Gastrocnemius medialis (tissue), 4 donors: ENCODE data around the gene IRAK2. TPM values are rescaled to one million over a fixed set of nuclear protein-coding genes. Genes with fewer than 3 reads are reported as not detected.
A peak's percentile ranks its signal among the peaks of the same experiment; 100 is the strongest.
"Not testable (repeated sequence)": the region's sequence is repeated elsewhere in the genome, so short reads cannot be mapped to it uniquely, and the experiment has no call there.

ENCODE experiments used
- ATAC-seq, 2 donors: fragments of 150-250 bp; one replicate each; pipeline ENCODE4 v1.9.1; 2016
- DNase-seq, 2 donors: peaks; one replicate each; pipeline ENCODE4 v3.0.0-alpha.2; 2019
- H3K27ac ChIP-seq, 4 donors: fragments of 200-600 bp; sonication (generic); 1 replicate in 1 of 4; 2 replicates in 3 of 4; pipeline ENCODE4 v1.5.1; 2016 to 2018; ENCODE audit warnings: mild to moderate bottlenecking in 2 of 4, moderate library complexity in 1 of 4
- H3K27me3 ChIP-seq, 3 donors: fragments of 200-600 bp; sonication (generic) in 2 of 3; 1 replicate in 1 of 3; 2 replicates in 2 of 3; pipeline versions ENCODE4 v1.5.1 to v1.6.0; 2016 to 2019; ENCODE audit warnings: mild to moderate bottlenecking in 1 of 3, moderate library complexity in 1 of 3
- H3K36me3 ChIP-seq, 2 donors: fragments of 200-600 bp; sonication (generic) in 1 of 2; one replicate each; pipeline ENCODE4 v1.5.1; 2017 to 2018
- H3K4me1 ChIP-seq, 2 donors: fragments of 200-600 bp; sonication (generic) in 1 of 2; one replicate each; pipeline ENCODE4 v1.5.1; 2016 to 2017; ENCODE audit warnings: mild to moderate bottlenecking in 2 of 2
- H3K4me3 ChIP-seq, 4 donors: fragments of 200-600 bp; sonication (generic) in 3 of 4; 1 replicate in 1 of 4; 2 replicates in 3 of 4; pipeline ENCODE4 v1.5.1; 2016 to 2019; ENCODE audit warnings: mild to moderate bottlenecking in 2 of 4
- H3K9me3 ChIP-seq, 3 donors: fragments of 200-600 bp; sonication (generic) in 2 of 3; 1 replicate in 1 of 3; 2 replicates in 2 of 3; pipeline ENCODE4 v1.5.1; 2016 to 2019
- CTCF ChIP-seq, 5 experiments: fragments of 450-650 bp in 3 of 5; fragments of 200-600 bp in 2 of 5; sonication (generic) in 2 of 5; IDR thresholded peaks in 4 of 5; conservative IDR thresholded peaks in 1 of 5; 1 replicate in 4 of 5; 2 replicates in 1 of 5; pipeline ENCODE4 v1.5.1; 2016 to 2019; ENCODE audit warnings: antibody characterized with exemption in 5 of 5, mild to moderate bottlenecking in 3 of 5, moderate library complexity in 3 of 5
- POLR2A ChIP-seq, 2 donors: fragments of 450-650 bp; IDR thresholded peaks; one replicate each; pipeline ENCODE4 v1.6.1; 2017; ENCODE audit warnings: antibody characterized with exemption in 2 of 2, mild to moderate bottlenecking in 2 of 2, moderate library complexity in 2 of 2
- in situ Hi-C, 4 donors: fragments of 200-750 bp; cut with MboI; loops; one replicate each; pipeline versions ENCODE4 v1.15.0 to v1.8.0; 2017; ENCODE audit warnings: low sequenced_read_pairs in 4 of 4
- intact Hi-C: fragments of 100-400 bp; cut with DNase I; formaldehyde crosslinking; loops from one replicate; pipeline ENCODE4 v1.15.1; 2023; ENCODE audit warnings: low total_unique reads
- total RNA-seq, 4 donors: library from RNA; depleted of rRNA; stranded (reverse); fragments of >200 nt; gene quantifications; one replicate each; pipeline versions ENCODE4 v1.1.0 to v1.2.3, GENCODE V29; 2016

The IRAK2 gene
- total RNA-seq, 4 donors from 2014 or later: 21.9 to 42.0 (median 25.8) TPM

GRCh38 chr3:10268930-10269329 lies 104.2 kb downstream of the IRAK2 start:
- peak; percentile 96 to 98 for ATAC-seq
- H3K4me3 ChIP-seq: no peak overlapping the region
- no peaks in the 10 kb centered on the region for H3K27me3 ChIP-seq
- in situ Hi-C loops (no loop called here), intact Hi-C loops (no loop called here)
- TF ChIP-seq POLR2A (IDR thresholded peaks at IDR 0.05): no peak
- TF ChIP-seq CTCF (IDR thresholded peaks at IDR 0.05 in 4 of 5, conservative IDR thresholded peaks at IDR 0.05 in 1 of 5): no peak
- peak; percentile 77 to 90 for DNase-seq
- H3K27ac ChIP-seq: peak overlapping the region; percentile 53 to 82 (median 66)
- peaks cover 0 to 23% of the 10 kb centered on the region in 2 donors for H3K36me3 ChIP-seq
- no peaks in the 10 kb centered on the region for H3K9me3 ChIP-seq
- peaks cover 30 to 36% of the 10 kb centered on the region in 2 donors for H3K4me1 ChIP-seq

GRCh38 chr3:10269443-10269842 lies 104.7 kb downstream of the IRAK2 start:
- peak overlapping the region; percentile 53 to 82 (median 66) for H3K27ac ChIP-seq
- H3K4me3 ChIP-seq: no peak overlapping the region
- no peak for TF ChIP-seq POLR2A (IDR thresholded peaks at IDR 0.05)
- no peak for TF ChIP-seq CTCF (IDR thresholded peaks at IDR 0.05 in 4 of 5, conservative IDR thresholded peaks at IDR 0.05 in 1 of 5)
- no peaks in the 10 kb centered on the region for H3K27me3 ChIP-seq
- DNase-seq: no peak
- H3K36me3 ChIP-seq: peaks cover 0 to 23% of the 10 kb centered on the region in 2 donors
- in situ Hi-C loops: no loop called here
- peaks cover 36 to 41% of the 10 kb centered on the region in 2 donors for H3K4me1 ChIP-seq
- intact Hi-C loops: no loop called here
- no peaks in the 10 kb centered on the region for H3K9me3 ChIP-seq
- no peak for ATAC-seq

GRCh38 chr3:10272476-10272875 lies 107.8 kb downstream of the IRAK2 start:
- ATAC-seq, in situ Hi-C loops, H3K4me3 ChIP-seq, H3K27me3 ChIP-seq, DNase-seq, H3K9me3 ChIP-seq, intact Hi-C loops: not testable (repeated sequence)
- Histone ChIP-seq H3K27ac (peak overlapping the region in 1 of 4 donors; percentile 15), H3K4me1 (peaks cover 40 to 45% of the 10 kb centered on the region in 2 donors), H3K36me3 (peaks cover 0 to 37% of the 10 kb centered on the region in 2 donors)

GRCh38 chr3:10272977-10273376 lies 108.3 kb downstream of the IRAK2 start:
- no peaks in the 10 kb centered on the region for H3K9me3 ChIP-seq
- ATAC-seq: no peak
- TF ChIP-seq POLR2A (IDR thresholded peaks at IDR 0.05) (no peak), CTCF (IDR thresholded peaks at IDR 0.05 in 4 of 5, conservative IDR thresholded peaks at IDR 0.05 in 1 of 5) (no peak)
- no peak for DNase-seq
- intact Hi-C loops: no loop called here
- peaks cover 35 to 40% of the 10 kb centered on the region in 2 donors for H3K4me1 ChIP-seq
- no peaks in the 10 kb centered on the region for H3K27me3 ChIP-seq
- H3K4me3 ChIP-seq: no peak overlapping the region
- H3K27ac ChIP-seq: peak overlapping the region; percentile 12 to 71 (median 64)
- H3K36me3 ChIP-seq: peaks cover 0 to 42% of the 10 kb centered on the region in 2 donors
- in situ Hi-C loops: no loop called here

- Histone ChIP-seq H3K27ac (peak overlapping the region; percentile 12 to 71 (median 64)), H3K27me3 (no peaks in the 10 kb centered on the region), H3K4me1 (peaks cover 27 to 32% of the 10 kb centered on the region in 2 donors), H3K36me3 (peaks cover 0 to 50% of the 10 kb centered on the region in 2 donors), H3K4me3 (no peak overlapping the region), H3K9me3 (no peaks in the 10 kb centered on the region)
- intact Hi-C loops (no loop called here), in situ Hi-C loops (no loop called here)
- peak in 1 of 2 donors; percentile 51 for ATAC-seq
- DNase-seq: peak in 1 of 2 donors; percentile 29
- TF ChIP-seq CTCF (IDR thresholded peaks at IDR 0.05 in 4 of 5, conservative IDR thresholded peaks at IDR 0.05 in 1 of 5) (no peak), POLR2A (IDR thresholded peaks at IDR 0.05) (no peak)
Observed at GRCh38 chr3:10273702-10274305, 109.1 kb downstream of the IRAK2 start.
